Bronchial smooth muscle cell (primary cell): ENCODE results near the gene PDX1. TPM values are rescaled to one million over a fixed set of nuclear protein-coding genes. Genes with fewer than 3 reads are reported as not detected.

Source experiments
- total RNA-seq: library from RNA; depleted of rRNA; stranded (reverse); fragments of >200 nt; gene quantifications from 2 replicates; pipeline ENCODE4 v1.2.1, GENCODE V29; 2014

Gene PDX1
- total RNA-seq = not detected in 2 replicates

GRCh38 chr13:27919934-27920676 lies at the start of gene PDX1:
PDX1 (plus strand) TSS chr13:27920000; CDS start chr13:27920139, 139 bp downstream.

GRCh38 chr13:27969082-27969865 lies 49.5 kb downstream of the PDX1 start, which contains the start of gene CDX2:
CDX2 (minus strand) TSS chr13:27969315; CDS start chr13:27969006, 309 bp downstream.

Other genes with a start within 250 kb of the PDX1 start
- gene GSX1, start 127.5 kb upstream of the PDX1 start, total RNA-seq = not detected in 2 replicates
- not detected in 2 replicates for gene CDX2, start 49.3 kb downstream of the PDX1 start, total RNA-seq
- gene URAD, start 68.7 kb downstream of the PDX1 start, total RNA-seq = not detected in 2 replicates
- not detected in 2 replicates for gene FLT3, start 180.6 kb downstream of the PDX1 start, total RNA-seq
- 8.2 and 10.1 TPM in 2 replicates for gene PAN3, start 218.5 kb downstream of the PDX1 start, total RNA-seq